Chondrocyte (in vitro differentiated cells): ENCODE data around the gene TES. TPM values are rescaled to one million over a fixed set of nuclear protein-coding genes. Genes with fewer than 3 reads are reported as not detected.

ENCODE experiments used
- DNase-seq: peaks from one replicate; pipeline ENCODE4 v3.0.0; 2021; ENCODE audit warnings: mixed read lengths, low spot score
- H3K27ac Mint-ChIP-seq: one replicate; pipeline ENCODE4 v1.8.0; 2021; ENCODE audit warnings: mild to moderate bottlenecking, moderate library complexity, mixed read lengths; ENCODE audit not compliant: unreplicated experiment
- H3K27me3 Mint-ChIP-seq: 2 replicates; pipeline ENCODE4 v1.8.0; 2021; ENCODE audit warnings: low read depth, mixed read lengths
- H3K36me3 Mint-ChIP-seq: 2 replicates; pipeline ENCODE4 v1.8.0; 2021; ENCODE audit warnings: low read depth, mixed read lengths
- H3K4me1 Mint-ChIP-seq: 2 replicates; pipeline ENCODE4 v1.8.0; 2021; ENCODE audit warnings: low read depth, mild to moderate bottlenecking, mixed read lengths
- H3K4me3 Mint-ChIP-seq: one replicate; pipeline ENCODE4 v1.8.0; 2021; ENCODE audit warnings: mild to moderate bottlenecking, moderate library complexity, mixed read lengths; ENCODE audit not compliant: unreplicated experiment
- H3K9me3 Mint-ChIP-seq: 2 replicates; pipeline ENCODE4 v1.8.0; 2021; ENCODE audit warnings: low read depth, mixed read lengths
- CTCF ChIP-seq: fragments of 200-600 bp; sonication (generic); IDR thresholded peaks from 2 replicates; pipeline ENCODE4 v1.5.0; 2021; ENCODE audit warnings: antibody characterized with exemption, mild to moderate bottlenecking, moderate library complexity
- total RNA-seq: library from RNA; stranded (reverse); gene quantifications from 3 replicates; pipeline ENCODE4 v1.2.1, GENCODE V29; 2021

TES gene
- total RNA-seq, 1 donor from 2014 or later, result 261 TPM

DNA sequence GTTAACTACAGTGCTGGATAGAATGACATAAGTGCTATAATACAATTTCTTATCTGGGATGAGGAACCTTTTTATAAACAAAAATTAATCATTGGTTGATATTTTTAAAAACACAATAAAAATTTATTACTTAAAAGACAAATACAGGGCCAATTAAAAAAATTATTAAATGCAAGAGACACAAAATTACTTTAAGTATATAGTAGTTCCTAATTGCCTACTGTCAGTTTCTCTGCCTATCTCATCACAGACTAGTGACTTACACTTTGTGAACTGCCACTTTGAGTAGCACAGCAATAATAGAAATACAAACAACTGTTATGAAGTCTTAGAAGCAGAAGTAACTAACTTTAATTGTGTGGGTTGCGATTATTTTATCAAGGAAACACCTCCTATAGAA is 8.4 kb downstream of the TES start:
- no peaks in the 10 kb centered on the region for H3K36me3 Mint-ChIP-seq
- H3K27me3 Mint-ChIP-seq, result no peaks in the 10 kb centered on the region
- no peak for DNase-seq
- H3K9me3 Mint-ChIP-seq, result no peaks in the 10 kb centered on the region
- peaks cover 88% of the 10 kb centered on the region for H3K4me1 Mint-ChIP-seq
- TF ChIP-seq CTCF, result no peak
- no peak overlapping the region for H3K4me3 Mint-ChIP-seq
- H3K27ac Mint-ChIP-seq, result peak overlapping the region; percentile 82

DNA sequence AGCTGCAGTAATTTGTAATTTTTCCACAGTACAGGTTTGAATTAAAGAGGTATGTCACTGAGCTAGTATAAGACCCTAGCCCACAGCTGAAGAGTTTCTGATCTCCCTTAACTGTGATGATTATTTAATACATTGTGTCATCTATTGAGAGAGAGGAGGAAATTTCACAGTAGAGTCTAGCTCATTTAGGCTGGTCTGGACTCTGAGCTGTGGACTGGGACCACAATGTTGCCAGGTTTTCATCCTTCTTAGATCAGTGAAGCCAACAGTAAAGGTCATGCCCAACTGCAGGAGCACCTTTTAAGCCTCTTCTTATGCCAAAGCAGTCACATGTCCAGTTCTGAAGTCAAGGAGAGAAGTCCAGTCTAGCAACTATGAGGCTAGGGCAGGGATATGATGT is 8.9 kb downstream of the TES start:
- H3K4me1 Mint-ChIP-seq, result peaks cover 89% of the 10 kb centered on the region
- no peaks in the 10 kb centered on the region for H3K9me3 Mint-ChIP-seq
- no peak for DNase-seq
- no peaks in the 10 kb centered on the region for H3K27me3 Mint-ChIP-seq
- no peak for TF ChIP-seq CTCF
- no peaks in the 10 kb centered on the region for H3K36me3 Mint-ChIP-seq
- peak overlapping the region; percentile 82 for H3K27ac Mint-ChIP-seq
- H3K4me3 Mint-ChIP-seq, result no peak overlapping the region

DNA sequence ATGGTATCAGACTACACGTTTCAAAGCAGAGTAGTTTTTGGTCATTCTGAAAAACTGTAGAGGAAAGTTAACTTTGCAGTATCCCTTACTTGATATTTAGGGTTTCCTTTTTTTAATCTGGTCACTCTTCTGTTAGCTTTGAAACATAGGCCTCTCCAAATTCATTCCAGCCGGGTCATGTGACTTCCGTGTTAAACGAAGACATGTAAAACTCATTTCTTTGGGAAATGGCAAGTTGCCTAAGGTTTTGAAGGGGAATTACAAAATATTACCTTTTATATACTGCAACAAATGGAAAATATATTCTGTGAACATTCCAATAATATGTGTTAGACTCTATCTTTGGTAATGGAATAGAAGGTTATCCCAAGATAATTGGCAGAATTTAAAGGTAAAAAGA is 9.5 kb downstream of the TES start:
- H3K27me3 Mint-ChIP-seq, result no peaks in the 10 kb centered on the region
- no peaks in the 10 kb centered on the region for H3K36me3 Mint-ChIP-seq
- DNase-seq, result no peak
- TF ChIP-seq CTCF, result no peak
- H3K4me1 Mint-ChIP-seq, result peaks cover 89% of the 10 kb centered on the region
- H3K9me3 Mint-ChIP-seq, result no peaks in the 10 kb centered on the region
- H3K4me3 Mint-ChIP-seq, result no peak overlapping the region
- no peak overlapping the region for H3K27ac Mint-ChIP-seq

- H3K27ac Mint-ChIP-seq, result peak overlapping the region; percentile 58
Measured at GRCh38 chr7:116222501-116222900, 12.2 kb downstream of the TES start.

DNA sequence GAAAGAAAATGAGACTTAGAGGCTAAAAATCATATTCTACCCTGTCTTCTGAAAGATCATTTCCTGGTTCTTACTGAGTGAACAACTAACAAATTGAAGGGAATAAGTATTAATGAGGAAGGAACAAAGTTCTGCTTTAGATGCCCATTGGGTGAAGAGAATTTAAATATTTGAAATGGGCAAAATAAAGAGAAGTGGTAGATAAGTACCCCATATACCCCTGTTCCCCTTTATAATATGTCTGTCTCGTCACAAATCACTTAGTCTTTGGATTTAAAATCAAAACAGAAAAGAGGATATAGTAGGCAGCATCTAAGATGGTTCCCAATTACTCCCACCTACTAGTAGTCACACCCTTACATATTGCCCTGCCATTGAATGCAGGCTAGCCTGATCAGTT is 13.2 kb downstream of the TES start:
- Mint-ChIP-seq H3K27ac (peak overlapping the region; percentile 68), H3K27me3 (no peaks in the 10 kb centered on the region), H3K4me1 (peaks cover 93% of the 10 kb centered on the region), H3K9me3 (no peaks in the 10 kb centered on the region), H3K4me3 (no peak overlapping the region), H3K36me3 (no peaks in the 10 kb centered on the region)
- TF ChIP-seq CTCF, result no peak
- DNase-seq, result no peak

More at GRCh38 chr7:116222501-116222900, 12.2 kb downstream of the TES start:
- H3K27me3 Mint-ChIP-seq, result no peaks in the 10 kb centered on the region
- DNase-seq, result no peak
- no peaks in the 10 kb centered on the region for H3K9me3 Mint-ChIP-seq
- peaks cover 93% of the 10 kb centered on the region for H3K4me1 Mint-ChIP-seq
- no peak overlapping the region for H3K4me3 Mint-ChIP-seq
- no peak for TF ChIP-seq CTCF
- H3K36me3 Mint-ChIP-seq, result no peaks in the 10 kb centered on the region
